Endothelial cell of umbilical vein (primary cell): ENCODE results near the gene RTCB. TPM values are rescaled to one million over a fixed set of nuclear protein-coding genes. Genes with fewer than 3 reads are reported as not detected.

Experiments used
- BruUV-seq: library from RNA; stranded (reverse); fragments of 400-500 nt; replicated peaks from 2 replicates; lab custom pipeline; 2021; lab: Mats Ljungman, UMichigan
- CTCF ChIA-PET: fragments of 300-600, 350-600 bp; sonication (Branson Sonifier 250); formaldehyde crosslinking; loops from one replicate; lab custom pipeline; 2021; ENCODE audit warnings: antibody characterized with exemption, inconsistent platforms; lab: Charles Lee
- POLR2A ChIA-PET: fragments of 300-600, 350-600 bp; sonication (Branson Sonifier 250); formaldehyde crosslinking; loops from one replicate; lab custom pipeline; 2021; ENCODE audit warnings: antibody characterized with exemption, inconsistent platforms; lab: Charles Lee
- DNase-seq: peaks from one replicate; pipeline ENCODE4 v3.0.0-alpha.2; 2011; ENCODE audit warnings: low read depth, low spot score
- FAIRE-seq: peaks from 2 replicates; lab custom pipeline; 2011; peaks lifted over from hg19 to GRCh38; lab: Jason Lieb, UNC
- H2AFZ ChIP-seq: 2 replicates; pipeline ENCODE4 v1.6.0; 2012; ENCODE audit warnings: low read depth, low read length, control low read depth, inconsistent platforms
- H3K27ac ChIP-seq: 2 replicates; pipeline ENCODE4 v1.5.1; 2011; ENCODE audit warnings: low read depth, mild to moderate bottlenecking, control low read depth, low read length, moderate library complexity; ENCODE audit not compliant: insufficient read depth
- H3K27me3 ChIP-seq, 2 experiments: 2 replicates each; pipeline versions ENCODE4 v1.6.0 to v1.6.1; 2011; ENCODE audit warnings: low read length in 2 of 2, mixed read lengths in 1 of 2; ENCODE audit not compliant: control insufficient read depth in 2 of 2, insufficient read depth in 2 of 2
- H3K36me3 ChIP-seq, 2 experiments: 2 replicates in 1 of 2; 3 replicates in 1 of 2; pipeline ENCODE4 v1.5.1; 2011; ENCODE audit warnings: low read length in 2 of 2, mild to moderate bottlenecking in 1 of 2, moderate library complexity in 1 of 2; ENCODE audit not compliant: control insufficient read depth in 2 of 2, insufficient read depth in 2 of 2; ENCODE audit errors: extremely low read depth in 1 of 2
- H3K4me1 ChIP-seq: 3 replicates; pipeline ENCODE4 v1.5.1; 2011; ENCODE audit warnings: mild to moderate bottlenecking, low read length; ENCODE audit not compliant: control insufficient read depth, insufficient read depth; ENCODE audit errors: extremely low read depth
- H3K4me2 ChIP-seq: 2 replicates; pipeline ENCODE4 v1.6.1; 2011; ENCODE audit warnings: low read length, control low read depth, mixed read lengths; ENCODE audit not compliant: insufficient read depth
- H3K4me3 ChIP-seq, 3 experiments: fragments of 200-600 bp in 1 of 3; sonication (generic), shearing (Covaris generic) in 1 of 3; replicated peaks in 1 of 3; 2 replicates each; pipeline ENCODE4 v1.5.1; 2011 to 2016; ENCODE audit warnings: control low read depth in 3 of 3, low read length in 3 of 3, mild to moderate bottlenecking in 2 of 3, inconsistent platforms in 1 of 3, low read depth in 1 of 3, moderate library complexity in 1 of 3; ENCODE audit not compliant: insufficient read depth in 1 of 3
- H3K79me2 ChIP-seq: 2 replicates; pipeline ENCODE4 v1.6.0; 2012; ENCODE audit warnings: low read length, inconsistent platforms; ENCODE audit not compliant: control insufficient read depth, insufficient read depth
- H3K9ac ChIP-seq: replicated peaks from 2 replicates; pipeline ENCODE3; 2011; ENCODE audit warnings: low read length, control low read depth; ENCODE audit not compliant: insufficient read depth; ENCODE audit errors: extremely low read depth
- H3K9me1 ChIP-seq: replicated peaks from 3 replicates; pipeline ENCODE4 v1.6.0; 2011; ENCODE audit warnings: mild to moderate bottlenecking, low read length; ENCODE audit not compliant: control insufficient read depth, insufficient read depth; ENCODE audit errors: extremely low read depth
- H3K9me3 ChIP-seq: replicated peaks from 2 replicates; pipeline ENCODE4 v1.5.1; 2012; ENCODE audit warnings: low read length, inconsistent platforms; ENCODE audit not compliant: control insufficient read depth, insufficient read depth
- H4K20me1 ChIP-seq: replicated peaks from 2 replicates; pipeline ENCODE3; 2011; ENCODE audit warnings: mild to moderate bottlenecking, low read length; ENCODE audit not compliant: control insufficient read depth, insufficient read depth; ENCODE audit errors: extremely low read depth
- EZH2 ChIP-seq: IDR thresholded peaks from 2 replicates; pipeline ENCODE4 v1.6.1; 2012; ENCODE audit warnings: borderline replicate concordance, low read depth, mild to moderate bottlenecking, moderate library complexity, low read length, inconsistent platforms; ENCODE audit not compliant: severe bottlenecking
- FOS ChIP-seq: IDR thresholded peaks from 2 replicates; pipeline ENCODE4 v1.6.1; 2011; ENCODE audit warnings: mild to moderate bottlenecking, low read length, moderate library complexity, borderline replicate concordance; ENCODE audit not compliant: insufficient read depth
- GATA2 ChIP-seq: IDR thresholded peaks from 2 replicates; pipeline ENCODE4 v1.7.0; 2011; ENCODE audit warnings: low read depth, mild to moderate bottlenecking, moderate library complexity, mixed read lengths, low read length; ENCODE audit not compliant: insufficient read length, insufficient read depth
- JUN ChIP-seq: IDR thresholded peaks from 2 replicates; pipeline ENCODE4 v1.6.1; 2011; ENCODE audit warnings: borderline replicate concordance, low read depth; ENCODE audit not compliant: insufficient read length, insufficient read depth
- MYC ChIP-seq: IDR thresholded peaks from one replicate; pipeline ENCODE4 v1.6.1; 2011; ENCODE audit warnings: mild to moderate bottlenecking, low read depth, low read length
- POLR2A ChIP-seq: IDR thresholded peaks from 2 replicates; pipeline ENCODE4 v1.6.1; 2012; ENCODE audit warnings: low read depth, mild to moderate bottlenecking, control low read depth, low read length
- POLR2AphosphoS5 ChIP-seq: IDR thresholded peaks from 2 replicates; pipeline ENCODE4 v1.6.1; 2012; ENCODE audit warnings: low read depth, mild to moderate bottlenecking, control low read depth, low read length, moderate library complexity; ENCODE audit not compliant: insufficient read depth
- dilution Hi-C: fragments of 300-500 bp; cut with MboI; formaldehyde crosslinking; loops from one replicate; pipeline ENCODE4 v1.15.0; 2019; ENCODE audit warnings: low sequenced_read_pairs; ENCODE audit not compliant: extremely low pct_ligation_motif_present
- intact Hi-C: fragments of 100-400 bp; cut with micrococcal nuclease; formaldehyde crosslinking; loops from one replicate; pipeline ENCODE4 v1.10.0; 2022
- polyA plus RNA-seq, 4 experiments: library from polyadenylated mRNA; depleted of rRNA in 3 of 4; stranded (reverse) in 3 of 4; unstranded in 1 of 4; fragments of >200 nt; gene quantifications; 2 replicates each; pipeline versions ENCODE4 v1.2.1 to v1.2.3, GENCODE V29; 2011 to 2012; ENCODE audit warnings: missing spikeins in 1 of 4
- total RNA-seq: library from RNA; stranded (reverse); gene quantifications from 2 replicates; pipeline ENCODE4 v1.2.3, GENCODE V29; 2021
- TF ChIP-seq, protein P1 (sequence below): IDR thresholded peaks from 2 replicates; pipeline ENCODE4 v1.6.1; 2011; ENCODE audit not compliant: insufficient read depth, insufficient read length
- TF ChIP-seq, protein P2 (sequence below), 2 donors: IDR thresholded peaks; 1 replicate in 1 of 2; 2 replicates in 1 of 2; pipeline ENCODE4 v1.5.1; 2011; ENCODE audit warnings: low read length in 2 of 2, mild to moderate bottlenecking in 2 of 2, moderate library complexity in 2 of 2, control low read depth in 1 of 2, inconsistent platforms in 1 of 2, low read depth in 1 of 2; ENCODE audit not compliant: insufficient read depth in 1 of 2; ENCODE audit errors: extremely low read depth in 1 of 2

The RTCB gene
- total and polyA plus RNA-seq, 2 donors (not counting 3 experiments of a cell fraction or from before 2014, with no cell fraction given): 98.7 to 100 TPM

DNA sequence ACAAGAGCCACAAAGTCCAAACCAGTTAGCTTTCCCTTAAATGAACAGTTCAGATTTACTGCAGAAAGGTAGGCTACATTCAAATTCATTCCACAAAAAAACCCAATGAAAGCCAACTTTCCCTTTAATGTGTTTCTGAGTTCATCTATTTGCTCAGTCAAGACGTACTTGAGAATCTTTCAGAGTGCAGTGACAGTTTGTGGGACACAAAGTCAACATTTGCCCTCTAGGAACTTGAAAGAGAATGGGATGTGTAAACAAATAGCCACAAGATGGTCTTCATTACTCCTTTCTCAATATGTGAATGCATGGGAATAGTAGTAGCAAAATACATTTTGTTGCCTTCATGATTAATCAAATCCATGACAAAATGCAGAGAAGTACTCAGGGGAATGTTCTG, 15.8 kb downstream of the RTCB start:
- no peak overlapping the region for H3K27ac ChIP-seq
- H3K27me3 ChIP-seq: no peaks in the 10 kb centered on the region
- peaks cover 2% of the 10 kb centered on the region for H4K20me1 ChIP-seq
- no peaks in the 10 kb centered on the region for H3K4me1 ChIP-seq
- dilution Hi-C loops: no loop called here
- peaks cover 37 to 45% of the 10 kb centered on the region in 2 experiments for H3K36me3 ChIP-seq
- no peak for TF ChIP-seq JUN
- TF ChIP-seq, protein P1, sequence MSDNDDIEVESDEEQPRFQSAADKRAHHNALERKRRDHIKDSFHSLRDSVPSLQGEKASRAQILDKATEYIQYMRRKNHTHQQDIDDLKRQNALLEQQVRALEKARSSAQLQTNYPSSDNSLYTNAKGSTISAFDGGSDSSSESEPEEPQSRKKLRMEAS: no peak
- TF ChIP-seq, protein P2, sequence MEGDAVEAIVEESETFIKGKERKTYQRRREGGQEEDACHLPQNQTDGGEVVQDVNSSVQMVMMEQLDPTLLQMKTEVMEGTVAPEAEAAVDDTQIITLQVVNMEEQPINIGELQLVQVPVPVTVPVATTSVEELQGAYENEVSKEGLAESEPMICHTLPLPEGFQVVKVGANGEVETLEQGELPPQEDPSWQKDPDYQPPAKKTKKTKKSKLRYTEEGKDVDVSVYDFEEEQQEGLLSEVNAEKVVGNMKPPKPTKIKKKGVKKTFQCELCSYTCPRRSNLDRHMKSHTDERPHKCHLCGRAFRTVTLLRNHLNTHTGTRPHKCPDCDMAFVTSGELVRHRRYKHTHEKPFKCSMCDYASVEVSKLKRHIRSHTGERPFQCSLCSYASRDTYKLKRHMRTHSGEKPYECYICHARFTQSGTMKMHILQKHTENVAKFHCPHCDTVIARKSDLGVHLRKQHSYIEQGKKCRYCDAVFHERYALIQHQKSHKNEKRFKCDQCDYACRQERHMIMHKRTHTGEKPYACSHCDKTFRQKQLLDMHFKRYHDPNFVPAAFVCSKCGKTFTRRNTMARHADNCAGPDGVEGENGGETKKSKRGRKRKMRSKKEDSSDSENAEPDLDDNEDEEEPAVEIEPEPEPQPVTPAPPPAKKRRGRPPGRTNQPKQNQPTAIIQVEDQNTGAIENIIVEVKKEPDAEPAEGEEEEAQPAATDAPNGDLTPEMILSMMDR (IDR thresholded peaks at IDR 0.05; ENCODE audit: extremely low read depth in 1 of 2, insufficient read depth in 1 of 2, low read depth in 1 of 2, low read length in 2 of 2): no peak
- no peak for TF ChIP-seq MYC
- H2AFZ ChIP-seq: no peak overlapping the region
- H3K4me2 ChIP-seq: no peak overlapping the region
- H3K4me3 ChIP-seq: no peak overlapping the region
- POLR2A ChIA-PET: no interaction called here
- no peaks in the 10 kb centered on the region for H3K9me1 ChIP-seq
- FAIRE-seq (no peak), DNase-seq (no peak)
- no peaks in the 10 kb centered on the region for H3K79me2 ChIP-seq
- no TSS peak for BruUV-seq
- intact Hi-C loops: no loop called here
- CTCF ChIA-PET: no interaction called here
- no peaks in the 10 kb centered on the region for H3K9me3 ChIP-seq
- H3K9ac ChIP-seq: no peak overlapping the region

DNA sequence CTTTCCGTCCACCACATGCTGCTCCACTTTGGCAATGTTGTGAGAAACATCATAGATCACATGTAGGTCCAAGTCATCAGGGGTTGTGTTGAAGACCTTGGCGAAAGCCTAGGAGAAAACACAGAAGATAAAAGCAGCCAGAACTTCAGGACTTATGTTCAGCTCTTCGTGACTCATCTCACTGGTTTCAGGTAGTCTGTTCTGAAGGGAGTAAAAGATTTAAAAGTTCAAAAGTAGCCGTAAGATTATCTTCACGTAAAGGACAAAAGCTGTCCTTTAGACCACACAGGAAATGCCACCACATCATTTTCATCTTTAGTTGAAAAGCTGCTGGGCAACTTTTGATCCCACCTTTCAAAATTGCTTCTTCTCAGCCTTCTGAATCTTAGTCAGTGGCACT, 16.9 kb downstream of the RTCB start:
- Histone ChIP-seq H3K9ac (no peak overlapping the region), H3K27ac (no peak overlapping the region), H3K79me2 (no peaks in the 10 kb centered on the region), H3K9me1 (no peaks in the 10 kb centered on the region), H3K4me2 (no peak overlapping the region), H2AFZ (no peak overlapping the region), H3K27me3 (no peaks in the 10 kb centered on the region), H3K36me3 (peaks cover 37 to 42% of the 10 kb centered on the region in 2 experiments), H3K4me3 (no peak overlapping the region), H4K20me1 (peaks cover 2% of the 10 kb centered on the region), H3K4me1 (no peaks in the 10 kb centered on the region), H3K9me3 (no peaks in the 10 kb centered on the region)
- intact Hi-C loops: no loop called here
- dilution Hi-C loops: no loop called here
- CTCF ChIA-PET: no interaction called here
- POLR2A ChIA-PET: no interaction called here
- FAIRE-seq: no peak
- DNase-seq: no peak
- no peak for TF ChIP-seq POLR2A
- TF ChIP-seq JUN: no peak
- no peak for TF ChIP-seq FOS
- TF ChIP-seq POLR2AphosphoS5: no peak
- TF ChIP-seq EZH2: no peak
- TF ChIP-seq, protein P2 (IDR thresholded peaks at IDR 0.05; ENCODE audit: extremely low read depth in 1 of 2, insufficient read depth in 1 of 2, low read depth in 1 of 2, low read length in 2 of 2): no peak
- TF ChIP-seq, protein P1: no peak
- TF ChIP-seq GATA2: no peak
- TF ChIP-seq MYC: no peak
- no TSS peak for BruUV-seq
